Measurements from ENCODE around the gene RALGAPA2. TPM values are rescaled to one million over a fixed set of nuclear protein-coding genes. Genes with fewer than 3 reads are reported as not detected.
A peak's percentile ranks its signal among the peaks of the same experiment; 100 is the strongest.

RALGAPA2 gene
- total RNA-seq, 2 experiments from 2014 or later: 14.3 to 17.2 TPM

DNA sequence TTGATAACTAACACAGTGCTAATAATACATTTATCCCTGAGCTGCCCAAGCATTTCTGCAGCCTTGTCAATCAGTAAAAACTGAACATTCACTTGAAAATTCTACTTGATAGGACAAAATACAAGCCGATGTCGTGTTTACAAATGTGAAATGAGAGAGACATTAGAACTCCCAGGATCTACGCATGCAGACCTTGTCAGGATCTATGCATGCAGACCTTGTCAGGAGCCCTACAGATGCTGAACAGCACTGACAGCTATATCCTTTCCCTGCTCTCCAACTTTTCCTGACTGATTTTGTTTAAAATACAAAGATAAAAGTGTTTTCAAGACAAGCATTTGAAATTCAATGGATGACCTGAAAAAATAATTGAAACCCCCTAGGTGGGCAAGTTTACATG lies 315.6 kb downstream of the RALGAPA2 start:
- H3K36me3 Mint-ChIP-seq (ENCODE audit: low read depth): peaks cover 3% of the 10 kb centered on the region
- TF ChIP-seq, protein P1, sequence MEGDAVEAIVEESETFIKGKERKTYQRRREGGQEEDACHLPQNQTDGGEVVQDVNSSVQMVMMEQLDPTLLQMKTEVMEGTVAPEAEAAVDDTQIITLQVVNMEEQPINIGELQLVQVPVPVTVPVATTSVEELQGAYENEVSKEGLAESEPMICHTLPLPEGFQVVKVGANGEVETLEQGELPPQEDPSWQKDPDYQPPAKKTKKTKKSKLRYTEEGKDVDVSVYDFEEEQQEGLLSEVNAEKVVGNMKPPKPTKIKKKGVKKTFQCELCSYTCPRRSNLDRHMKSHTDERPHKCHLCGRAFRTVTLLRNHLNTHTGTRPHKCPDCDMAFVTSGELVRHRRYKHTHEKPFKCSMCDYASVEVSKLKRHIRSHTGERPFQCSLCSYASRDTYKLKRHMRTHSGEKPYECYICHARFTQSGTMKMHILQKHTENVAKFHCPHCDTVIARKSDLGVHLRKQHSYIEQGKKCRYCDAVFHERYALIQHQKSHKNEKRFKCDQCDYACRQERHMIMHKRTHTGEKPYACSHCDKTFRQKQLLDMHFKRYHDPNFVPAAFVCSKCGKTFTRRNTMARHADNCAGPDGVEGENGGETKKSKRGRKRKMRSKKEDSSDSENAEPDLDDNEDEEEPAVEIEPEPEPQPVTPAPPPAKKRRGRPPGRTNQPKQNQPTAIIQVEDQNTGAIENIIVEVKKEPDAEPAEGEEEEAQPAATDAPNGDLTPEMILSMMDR (IDR thresholded peaks at IDR 0.05): no peak
- no peak overlapping the region for H3K27ac Mint-ChIP-seq
- CTCF ChIA-PET: no interaction called here
- no peaks in the 10 kb centered on the region for H3K9me3 Mint-ChIP-seq
- DNase-seq: no peak
- POLR2A ChIA-PET: no interaction called here
- no peak for ATAC-seq
- no peaks in the 10 kb centered on the region for H3K4me1 Mint-ChIP-seq (ENCODE audit: low read depth)
- H3K27me3 Mint-ChIP-seq: no peaks in the 10 kb centered on the region
- H3K4me3 Mint-ChIP-seq: no peak overlapping the region
- intact Hi-C loops (cut with micrococcal nuclease): no loop called here

DNA sequence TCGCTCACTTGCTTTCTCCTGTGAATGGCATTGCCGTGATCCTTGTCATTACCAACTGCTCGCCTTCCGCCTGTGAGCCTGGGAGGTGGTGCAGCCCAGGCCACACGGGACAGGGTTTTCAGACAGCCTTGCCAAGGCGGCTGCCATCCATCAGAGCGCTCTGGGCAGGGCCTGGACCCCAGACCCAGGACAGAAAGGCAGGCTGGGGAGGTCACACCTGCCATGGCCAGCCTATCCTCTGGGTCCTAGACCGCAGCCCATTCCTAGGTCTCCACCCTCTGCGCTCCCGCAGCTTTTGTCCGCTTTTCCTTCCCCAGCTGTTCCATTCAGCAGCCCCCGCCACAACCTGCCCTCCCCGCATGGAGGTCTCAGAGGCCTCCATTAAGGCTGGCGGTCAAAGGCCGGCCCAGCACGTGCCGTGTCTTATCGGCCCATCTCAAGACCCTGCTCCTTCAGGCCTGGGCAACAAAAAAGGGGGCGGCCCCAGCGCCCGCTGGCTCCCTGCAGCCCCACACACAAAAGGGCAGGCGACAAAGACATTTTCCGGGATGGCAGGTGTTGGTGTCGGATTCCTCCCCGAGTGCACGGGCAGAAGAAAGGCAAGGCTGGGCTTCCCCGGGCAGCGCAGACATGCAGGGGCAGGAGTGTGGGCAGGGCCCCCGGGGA lies 316.4 kb downstream of the RALGAPA2 start:
- peaks cover 3% of the 10 kb centered on the region for H3K36me3 Mint-ChIP-seq (ENCODE audit: low read depth)
- ChIA-PET CTCF (interaction anchor here (1.0 kb wide), 1 partner anchor 14 kb away, joined by 3 read pairs; no protein-coding TSS in a partner anchor), POLR2A (no interaction called here)
- no peak overlapping the region for H3K4me3 Mint-ChIP-seq
- no peak for DNase-seq
- no peaks in the 10 kb centered on the region for H3K4me1 Mint-ChIP-seq (ENCODE audit: low read depth)
- TF ChIP-seq, protein P1 (IDR thresholded peaks at IDR 0.05): no peak
- no peaks in the 10 kb centered on the region for H3K27me3 Mint-ChIP-seq
- no peak for ATAC-seq
- no peaks in the 10 kb centered on the region for H3K9me3 Mint-ChIP-seq
- no peak overlapping the region for H3K27ac Mint-ChIP-seq
- intact Hi-C loops (cut with micrococcal nuclease): no loop called here

DNA sequence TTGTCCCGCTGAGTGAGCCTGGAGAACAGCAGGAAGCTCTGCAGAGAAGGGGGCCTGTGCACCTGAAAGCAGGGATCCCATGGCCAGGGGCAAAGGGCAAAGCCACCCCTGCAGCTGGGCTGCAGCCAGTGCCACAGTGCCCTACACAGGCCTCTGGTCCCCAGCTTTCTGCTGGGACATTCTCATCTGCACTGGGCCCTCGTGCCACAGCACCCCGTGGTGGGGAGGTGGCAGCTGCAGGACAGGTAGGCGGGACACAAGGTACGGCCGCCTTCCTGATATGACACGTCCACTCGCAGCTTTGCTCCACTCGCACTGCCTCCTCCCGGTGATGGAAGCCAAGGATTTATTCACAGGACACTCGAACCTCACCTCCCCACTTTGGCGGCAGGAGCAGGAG lies 317.4 kb downstream of the RALGAPA2 start:
- no peak overlapping the region for H3K4me3 Mint-ChIP-seq
- ChIA-PET CTCF (interaction anchor here (1.0 kb wide), 1 partner anchor 15 kb away, joined by 3 read pairs; no protein-coding TSS in a partner anchor), POLR2A (no interaction called here)
- ATAC-seq: no peak
- no peaks in the 10 kb centered on the region for H3K9me3 Mint-ChIP-seq
- no peaks in the 10 kb centered on the region for H3K27me3 Mint-ChIP-seq
- intact Hi-C loops (cut with micrococcal nuclease): no loop called here
- H3K27ac Mint-ChIP-seq: no peak overlapping the region
- no peak for DNase-seq
- peaks cover 3% of the 10 kb centered on the region for H3K36me3 Mint-ChIP-seq (ENCODE audit: low read depth)
- no peaks in the 10 kb centered on the region for H3K4me1 Mint-ChIP-seq (ENCODE audit: low read depth)
- TF ChIP-seq, protein P1 (IDR thresholded peaks at IDR 0.05): no peak

DNA sequence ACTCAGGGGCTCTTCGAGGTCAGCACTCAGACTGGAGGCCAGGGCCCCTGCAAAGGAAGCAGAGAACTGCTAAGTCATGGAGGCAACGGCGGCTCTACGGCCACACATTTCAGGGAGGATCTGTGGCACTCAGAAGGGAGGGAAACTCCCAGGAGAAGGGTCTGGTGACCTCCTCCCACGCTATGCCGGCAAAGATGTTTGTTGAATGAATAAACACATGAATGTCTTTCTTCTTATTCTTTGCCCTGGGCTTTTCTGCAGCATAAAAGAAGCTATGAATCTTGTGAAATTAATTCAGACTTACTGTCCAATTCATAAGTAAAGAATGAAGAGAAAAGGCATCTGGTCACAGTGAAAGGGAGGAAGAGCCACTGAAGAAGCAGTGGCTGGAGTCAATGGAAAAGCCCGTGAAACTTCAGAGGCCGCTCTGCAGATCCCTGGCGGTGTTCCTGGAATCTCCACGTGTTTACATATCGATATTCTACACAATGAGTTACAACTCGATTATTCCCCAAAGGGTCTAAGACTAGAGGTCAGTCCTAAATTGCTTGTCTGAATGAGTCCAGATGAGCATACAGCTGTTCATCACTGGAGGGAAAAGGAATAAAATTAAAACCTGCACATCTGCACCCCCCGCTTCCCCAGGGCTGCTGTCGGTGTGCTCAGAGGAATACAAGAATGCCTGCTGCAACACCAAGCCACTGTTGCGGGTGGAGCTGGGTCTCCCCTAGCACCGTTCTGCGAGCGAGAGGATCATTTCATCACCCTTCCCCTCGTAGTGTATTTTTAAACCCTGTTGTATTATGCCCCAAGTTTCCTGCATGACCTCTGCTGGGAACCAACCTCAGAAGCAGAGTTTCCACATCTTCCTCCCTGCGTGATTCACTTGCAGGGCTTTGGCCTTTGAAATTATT lies 319.0 kb downstream of the RALGAPA2 start:
- ATAC-seq: no peak
- H3K4me3 Mint-ChIP-seq: no peak overlapping the region
- no peaks in the 10 kb centered on the region for H3K9me3 Mint-ChIP-seq
- ChIA-PET CTCF (no interaction called here), POLR2A (no interaction called here)
- no peaks in the 10 kb centered on the region for H3K27me3 Mint-ChIP-seq
- DNase-seq: no peak
- H3K4me1 Mint-ChIP-seq (ENCODE audit: low read depth): no peaks in the 10 kb centered on the region
- peak overlapping the region; percentile 60 for H3K27ac Mint-ChIP-seq
- TF ChIP-seq, protein P1 (IDR thresholded peaks at IDR 0.05): no peak
- peaks cover 5% of the 10 kb centered on the region for H3K36me3 Mint-ChIP-seq (ENCODE audit: low read depth)
- intact Hi-C loops (cut with micrococcal nuclease): no loop called here

DNA sequence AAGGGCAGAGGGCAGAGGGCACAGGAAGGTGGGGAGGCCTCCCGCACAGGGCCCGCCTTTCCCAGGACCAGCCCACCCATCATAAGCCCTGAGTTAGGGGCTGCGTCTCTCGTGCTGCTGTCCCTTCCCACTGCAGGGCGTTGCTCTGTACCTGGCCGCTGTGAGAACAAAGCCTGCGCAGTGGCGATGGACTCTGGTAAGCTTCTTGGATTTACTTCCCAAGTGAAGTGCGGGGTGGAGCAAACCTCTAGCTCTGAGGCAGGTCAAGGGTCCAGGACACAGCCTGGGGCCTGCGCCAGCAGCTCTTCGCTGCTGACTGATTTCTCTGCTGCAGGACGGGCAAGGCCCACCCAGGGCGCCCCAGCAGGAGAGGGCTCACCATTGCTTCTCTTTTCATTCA lies 320.7 kb downstream of the RALGAPA2 start:
- Mint-ChIP-seq H3K9me3 (no peaks in the 10 kb centered on the region), H3K27me3 (no peaks in the 10 kb centered on the region), H3K27ac (no peak overlapping the region), H3K4me1 (ENCODE audit: low read depth) (no peaks in the 10 kb centered on the region), H3K36me3 (ENCODE audit: low read depth) (peaks cover 5% of the 10 kb centered on the region), H3K4me3 (no peak overlapping the region)
- intact Hi-C loops (cut with micrococcal nuclease): no loop called here
- ChIA-PET CTCF (no interaction called here), POLR2A (no interaction called here)
- TF ChIP-seq, protein P1 (IDR thresholded peaks at IDR 0.05): no peak
- ATAC-seq (no peak), DNase-seq (no peak)
